ENCODE results near the gene PDLIM5. TPM values are rescaled to one million over a fixed set of nuclear protein-coding genes. Genes with fewer than 3 reads are reported as not detected.

Gene PDLIM5
- total RNA-seq, 4 donors from 2014 or later, result 77.7 to 128 (median 109) TPM

DNA sequence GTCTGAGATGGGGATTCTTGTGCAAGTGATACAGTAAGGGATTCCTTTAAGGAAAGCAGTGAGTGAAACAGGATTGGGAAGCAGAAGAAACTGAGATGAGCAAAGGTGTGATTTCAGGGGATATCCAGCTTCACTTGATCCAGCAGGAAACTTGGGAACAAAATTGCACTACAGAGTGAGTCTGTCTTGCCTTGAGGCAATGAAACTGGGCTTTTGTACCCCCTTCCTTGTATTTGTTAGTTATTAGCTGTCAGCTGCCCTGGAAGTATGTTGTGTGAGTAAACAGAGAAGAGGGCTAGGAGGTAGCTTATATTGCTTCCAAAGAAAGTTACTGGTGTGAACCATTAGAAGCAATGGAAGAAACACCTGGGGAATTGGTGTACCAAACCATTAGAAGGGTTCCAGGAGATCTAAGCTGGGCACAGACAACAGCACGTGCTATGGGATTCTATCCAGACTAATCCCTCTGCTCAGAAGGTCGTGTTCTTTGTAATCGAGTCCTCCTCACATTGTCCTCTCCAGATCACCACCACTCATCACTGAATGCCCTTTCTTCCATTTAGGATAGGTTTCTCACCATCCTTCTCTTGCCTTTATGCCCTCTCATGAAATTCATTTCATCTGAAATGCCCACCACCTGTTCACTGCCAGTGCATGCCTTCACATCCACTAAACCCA lies 76.0 kb downstream of the PDLIM5 start:
- TF ChIP-seq, protein P1, sequence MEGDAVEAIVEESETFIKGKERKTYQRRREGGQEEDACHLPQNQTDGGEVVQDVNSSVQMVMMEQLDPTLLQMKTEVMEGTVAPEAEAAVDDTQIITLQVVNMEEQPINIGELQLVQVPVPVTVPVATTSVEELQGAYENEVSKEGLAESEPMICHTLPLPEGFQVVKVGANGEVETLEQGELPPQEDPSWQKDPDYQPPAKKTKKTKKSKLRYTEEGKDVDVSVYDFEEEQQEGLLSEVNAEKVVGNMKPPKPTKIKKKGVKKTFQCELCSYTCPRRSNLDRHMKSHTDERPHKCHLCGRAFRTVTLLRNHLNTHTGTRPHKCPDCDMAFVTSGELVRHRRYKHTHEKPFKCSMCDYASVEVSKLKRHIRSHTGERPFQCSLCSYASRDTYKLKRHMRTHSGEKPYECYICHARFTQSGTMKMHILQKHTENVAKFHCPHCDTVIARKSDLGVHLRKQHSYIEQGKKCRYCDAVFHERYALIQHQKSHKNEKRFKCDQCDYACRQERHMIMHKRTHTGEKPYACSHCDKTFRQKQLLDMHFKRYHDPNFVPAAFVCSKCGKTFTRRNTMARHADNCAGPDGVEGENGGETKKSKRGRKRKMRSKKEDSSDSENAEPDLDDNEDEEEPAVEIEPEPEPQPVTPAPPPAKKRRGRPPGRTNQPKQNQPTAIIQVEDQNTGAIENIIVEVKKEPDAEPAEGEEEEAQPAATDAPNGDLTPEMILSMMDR (IDR thresholded peaks at IDR 0.05), result no peak
- no peak for TF ChIP-seq POLR2A (IDR thresholded peaks at IDR 0.05)
- DNase-seq, result no peak
- Histone ChIP-seq H3K36me3 (no peaks in the 10 kb centered on the region), H3K27ac (no peak overlapping the region), H3K9me3 (no peaks in the 10 kb centered on the region), H3K4me1 (peaks cover 8 to 28% of the 10 kb centered on the region in 2 donors), H3K4me3 (replicated peaks in 1 of 3) (no peak overlapping the region), H3K27me3 (no peaks in the 10 kb centered on the region)
- 88 to 97% methylated on average over 3 of the region's 3 CpGs for WGBS, 2 donors
- intact Hi-C loops (cut with DNase I), result no loop called here

DNA sequence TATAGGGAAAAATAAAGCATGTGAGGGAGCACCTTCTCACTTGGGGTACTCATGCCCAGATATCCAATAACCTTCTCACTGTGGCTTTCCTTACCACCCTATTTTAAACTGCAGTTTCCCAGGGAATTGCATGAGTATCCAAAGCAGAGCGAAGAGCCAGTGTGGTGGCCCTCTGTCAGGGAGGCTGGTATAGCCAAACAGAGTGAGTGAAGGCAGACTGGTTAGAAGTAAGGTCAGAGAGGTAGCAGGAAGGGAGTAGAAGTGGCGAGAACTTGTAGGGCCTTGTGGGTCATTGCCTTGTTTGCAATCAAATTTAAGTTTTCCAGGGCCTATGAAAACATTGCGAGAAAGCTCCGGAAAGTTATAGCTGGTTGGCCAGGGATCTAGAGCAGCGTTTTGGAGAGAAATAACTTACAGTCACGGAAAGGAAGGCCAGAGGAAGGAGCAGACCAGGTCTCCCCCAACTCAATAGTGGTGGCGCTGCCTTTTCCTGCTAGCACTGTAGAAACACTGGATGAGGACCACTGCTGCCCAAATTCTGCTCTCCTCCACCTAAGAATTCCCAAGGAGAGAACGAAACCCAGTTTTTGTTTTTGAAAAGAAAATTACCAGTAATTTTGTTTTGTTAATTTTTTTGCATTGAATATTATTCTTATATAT lies 77.2 kb downstream of the PDLIM5 start:
- Histone ChIP-seq H3K27me3 (no peaks in the 10 kb centered on the region), H3K9me3 (no peaks in the 10 kb centered on the region), H3K4me1 (peaks cover 15 to 31% of the 10 kb centered on the region in 2 donors), H3K4me3 (replicated peaks in 1 of 3) (no peak overlapping the region), H3K36me3 (no peaks in the 10 kb centered on the region), H3K27ac (no peak overlapping the region)
- TF ChIP-seq POLR2A (IDR thresholded peaks at IDR 0.05), result no peak
- TF ChIP-seq, protein P1 (IDR thresholded peaks at IDR 0.05), result no peak
- 87 to 94% methylated on average over 8 of the region's 8 CpGs for WGBS, 2 donors
- intact Hi-C loops (cut with DNase I), result no loop called here
- DNase-seq, result no peak

DNA sequence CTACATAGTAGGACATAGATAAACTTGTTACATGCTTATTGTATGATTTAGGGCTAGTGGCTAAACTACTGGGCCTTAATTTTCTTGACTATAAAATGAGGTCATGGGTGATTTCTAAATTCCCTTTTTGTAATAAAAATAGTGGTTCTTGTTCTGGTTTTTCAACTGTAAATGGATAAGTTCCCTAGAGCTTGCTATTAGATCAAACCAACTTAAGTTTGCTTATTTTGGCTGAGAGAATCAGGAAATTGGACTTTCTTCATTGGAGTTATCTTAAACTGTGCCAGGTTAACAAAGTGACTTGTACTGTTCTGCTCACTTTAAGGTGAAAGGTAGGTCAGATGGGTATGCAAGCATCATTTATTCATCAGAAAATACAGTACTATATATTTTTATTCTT lies 78.3 kb downstream of the PDLIM5 start:
- Histone ChIP-seq H3K36me3 (no peaks in the 10 kb centered on the region), H3K4me1 (peaks cover 26 to 41% of the 10 kb centered on the region in 2 donors), H3K27me3 (no peaks in the 10 kb centered on the region), H3K4me3 (replicated peaks in 1 of 3) (no peak overlapping the region), H3K9me3 (no peaks in the 10 kb centered on the region), H3K27ac (no peak overlapping the region)
- TF ChIP-seq, protein P1 (IDR thresholded peaks at IDR 0.05), result no peak
- TF ChIP-seq POLR2A (IDR thresholded peaks at IDR 0.05), result no peak
- intact Hi-C loops (cut with DNase I), result no loop called here
- DNase-seq, result no peak

DNA sequence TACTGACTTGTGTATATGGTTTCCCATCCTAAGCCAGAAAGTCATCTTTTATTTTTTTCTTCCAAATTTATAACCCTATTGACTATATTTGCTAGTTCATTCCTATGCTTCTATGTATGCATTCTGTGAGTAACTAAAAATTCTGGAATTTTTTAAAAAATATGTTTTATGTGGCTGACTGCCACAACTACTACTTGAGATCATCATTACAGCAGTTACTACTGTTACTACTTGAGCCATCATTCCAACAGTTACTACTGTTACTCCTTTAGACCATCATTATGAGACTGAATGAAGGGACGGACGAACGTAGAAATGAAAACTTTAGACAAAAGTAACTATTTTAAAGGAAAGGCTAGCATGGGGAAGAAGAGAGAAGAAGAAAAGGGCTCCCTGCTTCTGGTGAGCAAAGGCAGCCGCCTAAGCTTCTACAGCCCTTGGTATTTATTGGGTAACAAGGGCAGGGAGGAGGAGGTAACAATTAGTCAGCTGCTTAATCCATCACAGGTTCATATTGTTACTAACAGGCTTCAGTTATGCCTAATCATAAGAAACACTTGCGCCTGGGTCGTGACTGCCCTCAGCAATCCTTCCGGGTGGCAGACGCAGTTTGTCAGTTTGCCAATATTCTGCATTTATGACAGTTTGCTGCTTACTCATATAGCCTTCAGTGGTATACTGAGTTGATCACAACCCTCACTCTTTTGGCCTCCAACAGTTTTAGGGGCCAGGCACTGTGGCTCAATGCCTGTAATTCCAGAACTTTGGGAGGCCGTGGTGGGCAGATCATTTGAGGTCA lies 80.4 kb downstream of the PDLIM5 start:
- intact Hi-C loops (cut with DNase I), result no loop called here
- TF ChIP-seq, protein P1 (IDR thresholded peaks at IDR 0.05), result no peak
- no peak for TF ChIP-seq POLR2A (IDR thresholded peaks at IDR 0.05)
- 90 to 95% methylated on average over 9 of the region's 9 CpGs for WGBS, 2 donors
- no peaks in the 10 kb centered on the region for H3K9me3 ChIP-seq
- no peak overlapping the region for H3K4me3 ChIP-seq (replicated peaks in 1 of 3)
- no peaks in the 10 kb centered on the region for H3K27me3 ChIP-seq
- no peak for DNase-seq
- H3K4me1 ChIP-seq, result peaks cover 21 to 45% of the 10 kb centered on the region in 2 donors
- no peaks in the 10 kb centered on the region for H3K36me3 ChIP-seq
- H3K27ac ChIP-seq, result no peak overlapping the region

Data from thyroid gland (tissue), 4 donors.